ENCODE results near the gene RYR1. TPM values are rescaled to one million over a fixed set of nuclear protein-coding genes. Genes with fewer than 3 reads are reported as not detected.

RYR1 gene
- total and polyA plus RNA-seq, 10 of the 15 experiments (the other 5 are each of a cell fraction or from before 2014, with no cell fraction given) = under 0.01 to 0.32 (median 0.07) TPM; not detected in 1

GRCh38 chr19:38626401-38626800, 192.9 kb downstream of the RYR1 start (continued):
- TF ChIP-seq, protein P1, sequence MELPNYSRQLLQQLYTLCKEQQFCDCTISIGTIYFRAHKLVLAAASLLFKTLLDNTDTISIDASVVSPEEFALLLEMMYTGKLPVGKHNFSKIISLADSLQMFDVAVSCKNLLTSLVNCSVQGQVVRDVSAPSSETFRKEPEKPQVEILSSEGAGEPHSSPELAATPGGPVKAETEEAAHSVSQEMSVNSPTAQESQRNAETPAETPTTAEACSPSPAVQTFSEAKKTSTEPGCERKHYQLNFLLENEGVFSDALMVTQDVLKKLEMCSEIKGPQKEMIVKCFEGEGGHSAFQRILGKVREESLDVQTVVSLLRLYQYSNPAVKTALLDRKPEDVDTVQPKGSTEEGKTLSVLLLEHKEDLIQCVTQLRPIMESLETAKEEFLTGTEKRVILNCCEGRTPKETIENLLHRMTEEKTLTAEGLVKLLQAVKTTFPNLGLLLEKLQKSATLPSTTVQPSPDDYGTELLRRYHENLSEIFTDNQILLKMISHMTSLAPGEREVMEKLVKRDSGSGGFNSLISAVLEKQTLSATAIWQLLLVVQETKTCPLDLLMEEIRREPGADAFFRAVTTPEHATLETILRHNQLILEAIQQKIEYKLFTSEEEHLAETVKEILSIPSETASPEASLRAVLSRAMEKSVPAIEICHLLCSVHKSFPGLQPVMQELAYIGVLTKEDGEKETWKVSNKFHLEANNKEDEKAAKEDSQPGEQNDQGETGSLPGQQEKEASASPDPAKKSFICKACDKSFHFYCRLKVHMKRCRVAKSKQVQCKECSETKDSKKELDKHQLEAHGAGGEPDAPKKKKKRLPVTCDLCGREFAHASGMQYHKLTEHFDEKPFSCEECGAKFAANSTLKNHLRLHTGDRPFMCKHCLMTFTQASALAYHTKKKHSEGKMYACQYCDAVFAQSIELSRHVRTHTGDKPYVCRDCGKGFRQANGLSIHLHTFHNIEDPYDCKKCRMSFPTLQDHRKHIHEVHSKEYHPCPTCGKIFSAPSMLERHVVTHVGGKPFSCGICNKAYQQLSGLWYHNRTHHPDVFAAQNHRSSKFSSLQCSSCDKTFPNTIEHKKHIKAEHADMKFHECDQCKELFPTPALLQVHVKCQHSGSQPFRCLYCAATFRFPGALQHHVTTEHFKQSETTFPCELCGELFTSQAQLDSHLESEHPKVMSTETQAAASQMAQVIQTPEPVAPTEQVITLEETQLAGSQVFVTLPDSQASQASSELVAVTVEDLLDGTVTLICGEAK (IDR thresholded peaks at IDR 0.05; ENCODE audit: borderline replicate concordance) = no peak
- TF ChIP-seq MAX (IDR thresholded peaks at IDR 0.05; ENCODE audit: low read depth, low read length) = no peak
- TF ChIP-seq EGR1 (IDR thresholded peaks at IDR 0.05; ENCODE audit: borderline replicate concordance in 1 of 2, low read depth in 2 of 2, low read length in 2 of 2) = no peak
- no peak for TF ChIP-seq ZSCAN29 (IDR thresholded peaks at IDR 0.05)
- no peak for TF ChIP-seq YBX1 (IDR thresholded peaks at IDR 0.05)

DNA sequence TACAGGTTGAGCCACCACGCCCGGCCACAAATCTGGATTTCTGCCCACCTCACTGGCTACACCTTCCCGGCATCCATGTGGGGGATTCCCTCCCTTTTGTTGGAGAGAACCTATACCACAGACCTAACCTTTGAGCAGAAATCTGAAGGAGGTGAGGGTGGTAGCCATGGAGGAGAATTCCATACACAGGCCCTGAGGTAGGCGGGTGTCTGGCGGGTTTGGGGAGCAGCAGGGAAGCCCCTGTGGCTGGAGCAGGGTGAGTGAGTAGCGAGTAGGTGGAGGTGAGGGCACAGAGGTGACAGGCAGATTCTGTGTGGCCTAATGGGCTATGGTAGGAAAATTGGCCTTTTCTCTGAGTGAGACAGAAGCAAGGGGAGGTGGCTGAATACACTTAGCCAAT, 196.1 kb downstream of the RYR1 start:
- ChIA-PET POLR2A (interaction anchor here (0.6 kb wide), 1 partner anchor 10 kb away, joined by 3 read pairs; the partner anchor contains the start of gene EIF3K), RAD21 (ENCODE audit: unreplicated experiment) (interaction anchor here (1.0 kb wide), 1 partner anchor 11 kb away, joined by 3 read pairs; the partner anchor contains the start of gene EIF3K)
- TF ChIP-seq SREBF1 (IDR thresholded peaks at IDR 0.05; ENCODE audit: low read length) (no peak), EED (IDR thresholded peaks at IDR 0.05; ENCODE audit: low read depth) (no peak), YY1 (IDR thresholded peaks at IDR 0.05; ENCODE audit: low read depth, low read length) (no peak), NRF1 (conservative IDR thresholded peaks at IDR 0.05; ENCODE audit: low read depth, low read length) (no peak), BHLHE40 (IDR thresholded peaks at IDR 0.05; ENCODE audit: borderline replicate concordance in 1 of 2, low read depth in 2 of 2, low read length in 1 of 2) (no peak), POLR2A (IDR thresholded peaks at IDR 0.05; ENCODE audit: low read depth, low read length) (0 out of 2 replicates have a peak, but pooled peaks have one; percentile 27), ZNF24 (IDR thresholded peaks at IDR 0.05) (no peak)
- TF ChIP-seq, protein P2, sequence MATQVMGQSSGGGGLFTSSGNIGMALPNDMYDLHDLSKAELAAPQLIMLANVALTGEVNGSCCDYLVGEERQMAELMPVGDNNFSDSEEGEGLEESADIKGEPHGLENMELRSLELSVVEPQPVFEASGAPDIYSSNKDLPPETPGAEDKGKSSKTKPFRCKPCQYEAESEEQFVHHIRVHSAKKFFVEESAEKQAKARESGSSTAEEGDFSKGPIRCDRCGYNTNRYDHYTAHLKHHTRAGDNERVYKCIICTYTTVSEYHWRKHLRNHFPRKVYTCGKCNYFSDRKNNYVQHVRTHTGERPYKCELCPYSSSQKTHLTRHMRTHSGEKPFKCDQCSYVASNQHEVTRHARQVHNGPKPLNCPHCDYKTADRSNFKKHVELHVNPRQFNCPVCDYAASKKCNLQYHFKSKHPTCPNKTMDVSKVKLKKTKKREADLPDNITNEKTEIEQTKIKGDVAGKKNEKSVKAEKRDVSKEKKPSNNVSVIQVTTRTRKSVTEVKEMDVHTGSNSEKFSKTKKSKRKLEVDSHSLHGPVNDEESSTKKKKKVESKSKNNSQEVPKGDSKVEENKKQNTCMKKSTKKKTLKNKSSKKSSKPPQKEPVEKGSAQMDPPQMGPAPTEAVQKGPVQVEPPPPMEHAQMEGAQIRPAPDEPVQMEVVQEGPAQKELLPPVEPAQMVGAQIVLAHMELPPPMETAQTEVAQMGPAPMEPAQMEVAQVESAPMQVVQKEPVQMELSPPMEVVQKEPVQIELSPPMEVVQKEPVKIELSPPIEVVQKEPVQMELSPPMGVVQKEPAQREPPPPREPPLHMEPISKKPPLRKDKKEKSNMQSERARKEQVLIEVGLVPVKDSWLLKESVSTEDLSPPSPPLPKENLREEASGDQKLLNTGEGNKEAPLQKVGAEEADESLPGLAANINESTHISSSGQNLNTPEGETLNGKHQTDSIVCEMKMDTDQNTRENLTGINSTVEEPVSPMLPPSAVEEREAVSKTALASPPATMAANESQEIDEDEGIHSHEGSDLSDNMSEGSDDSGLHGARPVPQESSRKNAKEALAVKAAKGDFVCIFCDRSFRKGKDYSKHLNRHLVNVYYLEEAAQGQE (IDR thresholded peaks at IDR 0.05; ENCODE audit: low read depth, low read length) = no peak

More for the DNA sequence above, 196.1 kb downstream of the RYR1 start:
- in situ Hi-C loops (cut with MboI) = loop anchor here (25.0 kb wide), 1 partner anchor 217 kb away; the partner anchor contains the start of gene FAM98C
- FAIRE-seq (no peak), DNase-seq (ENCODE audit: low read depth, low spot score) (no peak), ATAC-seq (no peak)
- H2AFZ ChIP-seq (ENCODE audit: control insufficient read depth, low read depth, low read length) = no peak overlapping the region
- SMC1A ChIA-PET (ENCODE audit: uncharacterized antibody, unreplicated experiment) = no interaction called here
- H3K36me3 ChIP-seq (ENCODE audit: control insufficient read depth in 2 of 2, insufficient read depth in 2 of 2, low read length in 1 of 2) = peaks cover 12 to 16% of the 10 kb centered on the region in 2 experiments
- no peak overlapping the region for H3K27ac ChIP-seq (ENCODE audit: control insufficient read depth, insufficient read depth)
- 100% methylated on average over 6 of the region's 6 CpGs for WGBS (ENCODE audit: insufficient coverage, insufficient replicate concordance, low lambda C conversion rate, missing lambda C conversion rate)
- H3K79me2 ChIP-seq (ENCODE audit: control insufficient read depth, insufficient read depth, low read length) = no peaks in the 10 kb centered on the region
- no peak overlapping the region for H3K4me3 ChIP-seq
- H3K27me3 ChIP-seq (replicated peaks in 1 of 2; ENCODE audit: control insufficient read depth in 2 of 2, insufficient read depth in 2 of 2, low read length in 1 of 2) = no peaks in the 10 kb centered on the region
- H3K4me1 ChIP-seq (ENCODE audit: control insufficient read depth, insufficient read depth, low read length) = no peaks in the 10 kb centered on the region
- no TSS peak for BruUV-seq (replicated peaks)
- CTCF ChIA-PET = interaction anchor here (1.0 kb wide), 2 partner anchors 74 to 227 kb away, joined by 4 to 5 read pairs; partner anchors contain the start of gene FAM98C
- intact Hi-C loops (cut with micrococcal nuclease; ENCODE audit: unreplicated experiment) = no loop called here
- no peaks in the 10 kb centered on the region for H3K9me3 ChIP-seq (replicated peaks; ENCODE audit: control insufficient read depth, insufficient read depth, low read length)
- no peak overlapping the region for H3K9ac ChIP-seq (ENCODE audit: control insufficient read depth, insufficient read depth, low read length)
- no peaks in the 10 kb centered on the region for H4K20me1 ChIP-seq (ENCODE audit: control insufficient read depth, insufficient read depth)
- no peak overlapping the region for H3K4me2 ChIP-seq (ENCODE audit: control insufficient read depth, insufficient read depth)
